SK-N-SH (cell line): ENCODE measurements around the gene MPDU1. TPM values are rescaled to one million over a fixed set of nuclear protein-coding genes. Genes with fewer than 3 reads are reported as not detected.

Experiments
- CTCF ChIA-PET: fragments of 300-600, 350-600 bp; formaldehyde crosslinking; extraction: SDS; loops from one replicate; lab custom pipeline; 2021; lab: Yijun Ruan, JAX
- POLR2A ChIA-PET: fragments of 350-600 bp; sonication (Branson Sonifier 250); formaldehyde crosslinking; extraction: SDS; loops from one replicate; lab custom pipeline; 2020; ENCODE audit warnings: antibody characterized with exemption, inconsistent platforms; lab: Yijun Ruan, JAX
- DNase-seq: peaks from one replicate; pipeline ENCODE4 v3.0.0; 2012
- H2AFZ ChIP-seq: fragments of 200-600 bp; sonication (generic); 2 replicates; pipeline ENCODE4 v1.8.1; 2016; ENCODE audit warnings: antibody characterized with exemption, mild to moderate bottlenecking, low read depth
- H3F3A ChIP-seq: fragments of 200-600 bp; sonication (generic); replicated peaks from 2 replicates; pipeline ENCODE3; 2016; ENCODE audit warnings: antibody characterized with exemption, mild to moderate bottlenecking; ENCODE audit not compliant: insufficient read depth
- H3K27ac ChIP-seq, 2 experiments: fragments of 200-500 bp in 1 of 2; fragments of 200-600 bp in 1 of 2; sonication (Bioruptor generic) in 1 of 2; sonication (generic), shearing (Covaris generic) in 1 of 2; 2 replicates each; pipeline versions ENCODE4 v1.5.1 to v1.6.1; 2014 to 2016; ENCODE audit warnings: low read depth in 2 of 2, inconsistent platforms in 1 of 2, low read length in 1 of 2, mild to moderate bottlenecking in 1 of 2, mixed read lengths in 1 of 2
- H3K27me3 ChIP-seq: fragments of 200-600 bp; sonication (generic), shearing (Covaris generic); 2 replicates; pipeline ENCODE4 v1.6.1; 2016; ENCODE audit warnings: mixed run types; ENCODE audit not compliant: insufficient read depth
- H3K36me3 ChIP-seq, 2 experiments: fragments of 200-500 bp in 1 of 2; fragments of 200-600 bp in 1 of 2; sonication (Bioruptor generic) in 1 of 2; sonication (generic) in 1 of 2; replicated peaks in 1 of 2; 2 replicates each; pipeline versions ENCODE3 to v1.5.1; 2014 to 2016; ENCODE audit warnings: low read length in 1 of 2, mild to moderate bottlenecking in 1 of 2; ENCODE audit not compliant: insufficient read depth in 2 of 2, control insufficient read depth in 1 of 2
- H3K4me1 ChIP-seq, 2 experiments: fragments of 200-500 bp in 1 of 2; fragments of 200-600 bp in 1 of 2; sonication (Bioruptor generic) in 1 of 2; sonication (generic), shearing (Covaris generic) in 1 of 2; 2 replicates each; pipeline versions ENCODE4 v1.5.1 to v1.6.1; 2014 to 2016; ENCODE audit warnings: low read depth in 1 of 2, low read length in 1 of 2, mixed run types in 1 of 2; ENCODE audit not compliant: insufficient read depth in 2 of 2, control insufficient read depth in 1 of 2
- H3K4me2 ChIP-seq: fragments of 200-600 bp; sonication (generic), shearing (Covaris generic); 2 replicates; pipeline ENCODE4 v1.6.1; 2017; ENCODE audit warnings: mixed run types
- H3K4me3 ChIP-seq, 2 experiments: fragments of 200-500 bp in 1 of 2; fragments of 200-600 bp in 1 of 2; sonication (Bioruptor generic) in 1 of 2; sonication (generic), shearing (Covaris generic) in 1 of 2; 2 replicates each; pipeline versions ENCODE4 v1.5.1 to v1.8.1; 2014 to 2016; ENCODE audit warnings: low read depth in 2 of 2, inconsistent platforms in 1 of 2, low read length in 1 of 2, mild to moderate bottlenecking in 1 of 2, mixed read lengths in 1 of 2, moderate library complexity in 1 of 2
- H3K79me2 ChIP-seq: fragments of 200-600 bp; sonication (generic); 2 replicates; pipeline ENCODE4 v1.8.1; 2017; ENCODE audit warnings: mild to moderate bottlenecking; ENCODE audit not compliant: insufficient read depth
- H3K9ac ChIP-seq: fragments of 200-600 bp; sonication (generic); 2 replicates; pipeline ENCODE4 v1.6.1; 2017; ENCODE audit warnings: mixed run types
- H3K9me2 ChIP-seq: fragments of 200-600 bp; sonication (generic); 2 replicates; pipeline ENCODE4 v1.6.1; 2017; ENCODE audit warnings: mixed run types
- H3K9me3 ChIP-seq: fragments of 200-600 bp; sonication (generic); 2 replicates; pipeline ENCODE4 v1.6.1; 2017; ENCODE audit warnings: mixed run types, mild to moderate bottlenecking, moderate library complexity
- H4K20me1 ChIP-seq: fragments of 200-600 bp; sonication (generic); 2 replicates; pipeline ENCODE4 v1.6.1; 2017; ENCODE audit warnings: mild to moderate bottlenecking, mixed run types; ENCODE audit not compliant: insufficient read depth
- CHD2 ChIP-seq: fragments of 150-350 bp; IDR thresholded peaks from 2 replicates; pipeline ENCODE4 v1.6.1; 2018; ENCODE audit warnings: low read length; ENCODE audit not compliant: partially characterized antibody
- MAX ChIP-seq: IDR thresholded peaks from 2 replicates; pipeline ENCODE4 v1.4.0; 2012; ENCODE audit warnings: low read depth
- MXI1 ChIP-seq: IDR thresholded peaks from 2 replicates; pipeline ENCODE4 v1.6.1; 2012; ENCODE audit warnings: mild to moderate bottlenecking, low read depth, low read length, improper control_type of control experiment
- PBX3 ChIP-seq: IDR thresholded peaks from 2 replicates; pipeline ENCODE4; 2012
- POLR2AphosphoS5 ChIP-seq: IDR thresholded peaks from 2 replicates; pipeline ENCODE4 v1.6.1; 2012; ENCODE audit warnings: low read depth, low read length
- RFX5 ChIP-seq: IDR thresholded peaks from 2 replicates; pipeline ENCODE4 v1.6.1; 2012; ENCODE audit warnings: mild to moderate bottlenecking, improper control_type of control experiment, low read length
- SIN3A ChIP-seq: IDR thresholded peaks from 2 replicates; pipeline ENCODE4 v1.6.1; 2012; ENCODE audit warnings: low read depth, mild to moderate bottlenecking, low read length, moderate library complexity, borderline replicate concordance
- TAF1 ChIP-seq: IDR thresholded peaks from 2 replicates; pipeline ENCODE4 v1.6.1; 2012; ENCODE audit warnings: low read depth, mild to moderate bottlenecking, low read length, moderate library complexity, borderline replicate concordance
- TCF12 ChIP-seq: IDR thresholded peaks from 2 replicates; pipeline ENCODE4 v1.4.0; 2012
- TEAD4 ChIP-seq: IDR thresholded peaks from 2 replicates; pipeline ENCODE4 v1.4.0; 2012; ENCODE audit warnings: mild to moderate bottlenecking, borderline replicate concordance; ENCODE audit not compliant: insufficient read depth
- USF2 ChIP-seq: fragments of 150-350 bp; IDR thresholded peaks from 2 replicates; pipeline ENCODE4 v1.6.1; 2017; ENCODE audit warnings: antibody characterized with exemption, low read length, low read depth, borderline replicate concordance
- WGBS: methylation state at CpG from one replicate; pipeline ENCODE4 v1.1.6; 2017; ENCODE audit warnings: low lambda C conversion rate; 5-methylcytosine and 5-hydroxymethylcytosine counted together
- polyA plus RNA-seq, 3 experiments: library from polyadenylated mRNA; depleted of rRNA; stranded (reverse); fragments of >200 nt; gene quantifications; 2 replicates each; pipeline ENCODE4 v1.2.3, GENCODE V29; 2012
- TF ChIP-seq, protein P1 (sequence below): fragments of 150-350 bp; IDR thresholded peaks from 2 replicates; pipeline ENCODE4 v1.6.1; 2016; ENCODE audit warnings: mild to moderate bottlenecking, low read depth, low read length

MPDU1 gene
- polyA plus RNA-seq, 1 of the 3 experiments (the other 2 are of a cell fraction) = 126 TPM

- H3F3A ChIP-seq = no peaks in the 10 kb centered on the region
- no peaks in the 10 kb centered on the region for H3K36me3 ChIP-seq
- POLR2A ChIA-PET = interaction anchor here (0.6 to 2.8 kb wide), 8 partner anchors 13 to 345 kb away, joined by 3 to 37 read pairs (median 6); partner anchors contain the start of genes ATP1B2, FXR2, MPDU1 and TP53
- TF ChIP-seq MAX (no peak), CHD2 (peak; percentile 50), USF2 (no peak), RFX5 (0 out of 2 replicates have a peak, but pooled peaks have one; percentile 35), TCF12 (peak; percentile 50; the same call in 1 of the 2 replicates), TAF1 (peak; percentile 78; the same call in 1 of the 2 replicates), MXI1 (peak; percentile 70; the same call in 1 of the 2 replicates), SIN3A (peak; percentile 41; the same call in 1 of the 2 replicates), TEAD4 (0 out of 2 replicates have a peak, but pooled peaks have one; percentile 7), POLR2AphosphoS5 (peak; percentile 82), PBX3 (no peak; the same call in 1 of the 2 replicates)
- TF ChIP-seq, protein P1, sequence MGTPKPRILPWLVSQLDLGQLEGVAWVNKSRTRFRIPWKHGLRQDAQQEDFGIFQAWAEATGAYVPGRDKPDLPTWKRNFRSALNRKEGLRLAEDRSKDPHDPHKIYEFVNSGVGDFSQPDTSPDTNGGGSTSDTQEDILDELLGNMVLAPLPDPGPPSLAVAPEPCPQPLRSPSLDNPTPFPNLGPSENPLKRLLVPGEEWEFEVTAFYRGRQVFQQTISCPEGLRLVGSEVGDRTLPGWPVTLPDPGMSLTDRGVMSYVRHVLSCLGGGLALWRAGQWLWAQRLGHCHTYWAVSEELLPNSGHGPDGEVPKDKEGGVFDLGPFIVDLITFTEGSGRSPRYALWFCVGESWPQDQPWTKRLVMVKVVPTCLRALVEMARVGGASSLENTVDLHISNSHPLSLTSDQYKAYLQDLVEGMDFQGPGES = no peak
- H3K9me2 ChIP-seq = no peaks in the 10 kb centered on the region
- H3K4me2 ChIP-seq = peak within 1 kb of the TSS; percentile 92
- H4K20me1 ChIP-seq = no peaks in the 10 kb centered on the region
- no peaks in the 10 kb centered on the region for H3K27me3 ChIP-seq
- H2AFZ ChIP-seq = peak within 1 kb of the TSS; percentile 96
- peaks cover 10% of the 10 kb centered on the region; the same call in 1 of the 2 replicates for H3K79me2 ChIP-seq
- H3K27ac ChIP-seq = peak within 1 kb of the TSS; percentile 85 to 88
- H3K4me1 ChIP-seq = peaks cover 0 to 20% of the 10 kb centered on the region in 2 experiments; a peak in 1 of 4 replicates
- peak within 1 kb of the TSS; percentile 62 to 77 for H3K4me3 ChIP-seq
- no peaks in the 10 kb centered on the region for H3K9me3 ChIP-seq
- CTCF ChIA-PET = interaction anchor here (0.8 to 11.8 kb wide), 6 partner anchors 9 to 89 kb away, joined by 3 to 166 read pairs (median 5); partner anchors contain the start of genes FXR2, TP53 and WRAP53
- WGBS = 2% methylated on average over 33 of the region's 54 CpGs
- H3K9ac ChIP-seq = peak within 1 kb of the TSS; percentile 96
- peak; percentile 97 for DNase-seq
These were observed 43.8 kb downstream of the MPDU1 start, which contains the start of gene SAT2 for GRCh38 chr17:7627250-7628121. Gene SAT2 (minus strand): TSS chr17:7627821. CDS start chr17:7627635, 186 bp downstream.
